IPS-18a (cell line): Measurements from ENCODE around the gene ITSN1.
"Not testable (repeated sequence)": the region's sequence is repeated elsewhere in the genome, so short reads cannot be mapped to it uniquely, and the experiment has no call there.

ENCODE experiments used
- H3K27ac ChIP-seq: one replicate; pipeline ENCODE4 v1.5.1; 2013; ENCODE audit warnings: low read length
- H3K27me3 ChIP-seq: one replicate; pipeline ENCODE4 v1.6.1; 2013; ENCODE audit warnings: mild to moderate bottlenecking, low read length; ENCODE audit not compliant: control insufficient read depth, insufficient read depth
- H3K36me3 ChIP-seq: one replicate; pipeline ENCODE4 v1.6.1; 2013; ENCODE audit warnings: low read depth, low read length; ENCODE audit not compliant: control insufficient read depth
- H3K4me1 ChIP-seq: one replicate; pipeline ENCODE4 v1.6.1; 2013; ENCODE audit warnings: low read depth, low read length; ENCODE audit not compliant: control insufficient read depth
- H3K4me3 ChIP-seq: one replicate; pipeline ENCODE4 v1.5.1; 2013; ENCODE audit warnings: low read length
- H3K9ac ChIP-seq: one replicate; pipeline ENCODE4 v1.6.1; 2013; ENCODE audit warnings: mild to moderate bottlenecking, low read length, moderate library complexity
- H3K9me3 ChIP-seq: one replicate; pipeline ENCODE4 v1.6.1; 2013; ENCODE audit warnings: low read depth, low read length; ENCODE audit not compliant: control insufficient read depth

The ITSN1 gene

DNA sequence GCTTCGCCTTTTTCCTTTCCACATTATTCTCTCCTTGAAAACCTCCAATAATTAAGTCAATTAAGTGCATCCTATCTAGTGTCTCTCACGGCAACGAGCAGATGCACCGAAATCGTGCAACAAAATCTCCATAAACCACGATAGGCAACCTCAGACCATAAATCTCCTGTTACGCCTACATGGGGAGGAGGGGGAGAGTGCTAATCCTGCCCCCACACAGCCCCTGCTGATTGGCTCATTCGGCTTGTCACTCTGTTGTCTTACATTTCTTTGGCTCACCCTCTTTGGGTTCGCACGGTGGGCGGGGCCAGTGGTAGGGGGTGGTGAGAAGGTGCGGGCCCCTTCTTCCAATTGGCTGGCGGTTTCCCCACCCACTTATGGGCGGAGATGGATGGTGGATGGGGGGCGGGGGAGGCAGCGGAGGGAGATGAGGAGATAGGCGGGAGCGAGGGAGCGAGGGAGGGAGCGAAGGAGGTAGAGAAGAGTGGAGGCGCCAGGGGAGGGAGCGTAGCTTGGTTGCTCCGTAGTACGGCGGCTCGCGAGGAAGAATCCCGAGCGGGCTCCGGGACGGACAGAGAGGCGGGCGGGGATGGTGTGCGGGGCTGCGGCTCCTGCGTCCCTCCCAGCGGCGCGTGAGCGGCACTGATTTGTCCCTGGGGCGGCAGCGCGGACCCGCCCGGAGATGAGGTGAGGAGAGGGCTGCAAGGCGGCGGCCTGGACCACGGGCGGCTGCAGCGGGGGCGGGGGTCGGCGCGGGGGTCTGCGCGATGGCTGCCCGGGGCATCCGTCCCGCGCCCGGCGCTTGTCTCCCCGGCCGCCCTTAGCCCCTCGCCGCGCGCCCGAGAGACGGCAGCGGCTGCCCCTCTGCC lies at the start of gene ITSN1:
Gene ITSN1, plus strand, starts transcription at position 475 of the 869 bp plus-strand sequence. CDS start 76,328 bp downstream, outside the sequence.
- Histone ChIP-seq H3K4me1 (peaks cover 22% of the 10 kb centered on the region), H3K27me3 (no peaks in the 10 kb centered on the region), H3K4me3 (peak within 1 kb of the TSS; percentile 80), H3K9me3 (no peaks in the 10 kb centered on the region), H3K36me3 (no peaks in the 10 kb centered on the region), H3K9ac (peak within 1 kb of the TSS; percentile 88), H3K27ac (peak within 1 kb of the TSS; percentile 92)

DNA sequence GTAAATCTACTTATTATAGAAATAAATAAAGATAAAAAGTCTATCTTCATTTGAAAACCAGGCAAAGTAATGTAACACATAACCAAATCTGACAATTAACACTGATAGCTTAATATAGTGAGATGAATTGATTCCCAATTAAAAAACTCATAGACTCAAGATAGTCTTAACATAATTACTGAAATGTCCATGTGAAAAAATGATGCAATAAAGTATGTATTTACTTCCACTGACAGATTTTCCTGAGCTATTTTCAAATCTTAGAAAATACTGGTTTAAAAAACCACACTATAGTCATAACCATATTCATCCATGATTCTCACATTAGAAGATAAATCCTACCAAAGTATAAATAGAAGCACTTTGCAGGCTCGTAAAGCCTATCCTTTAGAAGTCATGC lies 44.2 kb upstream of the ITSN1 start:
- H3K4me1 ChIP-seq: no peaks in the 10 kb centered on the region

DNA sequence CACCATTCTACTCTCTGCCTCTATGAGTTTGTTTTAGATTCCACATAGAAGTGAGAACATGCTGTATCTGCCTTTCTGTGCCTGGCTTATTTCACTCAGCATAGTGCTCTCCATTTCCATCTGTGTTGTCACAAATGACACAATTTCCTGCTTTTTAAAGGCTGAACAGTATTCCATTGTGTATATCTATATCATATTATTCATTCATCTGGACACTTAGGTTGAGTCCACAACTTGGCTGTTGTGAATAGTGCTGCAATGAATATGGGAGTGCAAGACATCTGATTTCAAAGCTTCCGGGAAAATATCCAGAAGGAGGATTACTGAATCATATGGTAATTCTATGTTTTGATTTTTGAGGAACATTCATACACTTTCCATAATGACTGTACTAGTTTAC lies 33.7 kb upstream of the ITSN1 start:
- no peak overlapping the region for H3K27ac ChIP-seq
- no peaks in the 10 kb centered on the region for H3K4me1 ChIP-seq
- no peaks in the 10 kb centered on the region for H3K9me3 ChIP-seq
- H3K27me3 ChIP-seq: no peaks in the 10 kb centered on the region
- no peak overlapping the region for H3K4me3 ChIP-seq
- H3K36me3 ChIP-seq: no peaks in the 10 kb centered on the region
- H3K9ac ChIP-seq: no peak overlapping the region

More for the DNA sequence above, 44.2 kb upstream of the ITSN1 start:
- Histone ChIP-seq H3K9ac (no peak overlapping the region), H3K9me3 (no peaks in the 10 kb centered on the region), H3K4me3 (no peak overlapping the region), H3K36me3 (peaks cover 27% of the 10 kb centered on the region), H3K27ac (no peak overlapping the region), H3K27me3 (no peaks in the 10 kb centered on the region)

DNA sequence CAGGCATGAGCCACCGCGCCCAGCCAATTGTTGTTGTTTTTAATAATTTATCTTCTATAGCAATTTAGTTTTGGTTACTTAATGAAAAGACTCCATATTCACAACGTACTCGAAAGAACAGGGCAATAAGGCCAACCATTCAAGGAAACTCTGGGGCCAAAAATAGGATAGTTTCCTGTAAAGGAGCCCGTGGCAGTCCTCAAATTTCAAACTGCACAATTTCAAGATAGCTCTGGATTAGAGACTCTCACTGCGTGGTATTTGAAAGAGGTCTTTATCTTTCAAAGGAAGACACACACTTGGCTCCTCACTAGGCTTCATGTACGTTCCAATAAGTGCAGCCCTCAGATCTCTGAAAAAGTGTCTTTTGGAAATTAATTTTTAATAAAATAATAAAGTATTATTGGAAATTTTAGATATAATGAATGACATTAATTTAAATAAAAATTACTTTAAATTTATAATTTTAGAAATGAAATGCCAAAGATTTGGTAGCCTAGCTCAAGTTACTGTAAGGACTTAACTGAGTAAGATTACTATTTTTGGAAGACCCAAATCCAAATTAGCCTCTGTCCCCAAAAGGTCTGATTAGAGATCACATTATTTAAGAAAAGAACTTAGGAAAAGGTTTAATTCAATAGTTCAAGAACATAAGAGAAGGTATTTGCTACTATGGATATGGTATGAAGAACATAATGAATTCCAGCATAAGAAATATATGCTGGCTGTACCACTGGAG lies 31.1 kb upstream of the ITSN1 start:
- H3K36me3 ChIP-seq: no peaks in the 10 kb centered on the region
- no peaks in the 10 kb centered on the region for H3K9me3 ChIP-seq
- H3K27ac ChIP-seq: no peak overlapping the region
- H3K4me1 ChIP-seq: no peaks in the 10 kb centered on the region
- no peak overlapping the region for H3K9ac ChIP-seq
- H3K4me3 ChIP-seq: no peak overlapping the region
- H3K27me3 ChIP-seq: no peaks in the 10 kb centered on the region

DNA sequence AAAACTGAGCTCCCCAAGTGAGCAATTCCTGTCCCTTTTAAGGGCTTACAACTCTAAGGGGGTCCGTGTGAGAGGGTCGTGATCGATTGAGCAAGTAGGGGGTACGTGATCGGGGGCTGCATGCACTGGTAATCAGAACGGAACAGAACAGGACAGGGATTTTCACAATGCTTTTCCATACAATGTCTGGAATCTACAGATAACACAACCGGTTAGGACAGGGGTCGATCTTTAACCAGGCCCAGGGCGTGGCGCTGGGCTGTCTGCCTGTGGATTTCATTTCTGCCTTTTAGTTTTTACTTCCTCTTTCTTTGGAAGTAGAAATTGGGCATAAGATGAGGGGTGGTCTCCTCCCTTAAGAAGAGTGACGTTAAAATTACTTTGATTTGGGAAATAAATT lies 24.7 kb upstream of the ITSN1 start:
- not testable (repeated sequence) for H3K9me3 ChIP-seq, H3K36me3 ChIP-seq, H3K9ac ChIP-seq, H3K27ac ChIP-seq, H3K4me3 ChIP-seq, H3K27me3 ChIP-seq
- H3K4me1 ChIP-seq: peaks cover 17% of the 10 kb centered on the region

DNA sequence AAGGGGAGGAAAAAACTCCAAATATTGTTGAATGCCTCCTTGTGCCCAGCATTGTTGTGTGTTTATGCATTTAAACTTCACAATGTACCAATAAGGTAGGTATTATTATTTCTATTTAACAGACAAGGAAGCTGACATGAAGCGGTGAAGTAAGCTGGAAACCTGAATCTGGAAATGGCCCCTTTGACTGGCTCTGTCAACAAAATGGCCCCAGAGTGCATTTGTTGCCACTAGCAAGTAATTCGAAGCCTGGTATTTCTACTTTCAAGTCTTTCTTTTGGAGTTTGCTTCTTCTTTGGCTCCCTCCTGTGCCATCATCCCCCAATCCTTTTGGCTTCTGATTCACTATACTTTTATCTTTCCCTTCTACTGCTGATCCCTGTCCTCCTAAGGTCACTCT lies 23.9 kb upstream of the ITSN1 start:
- no peak overlapping the region for H3K27ac ChIP-seq
- no peaks in the 10 kb centered on the region for H3K27me3 ChIP-seq
- no peaks in the 10 kb centered on the region for H3K9me3 ChIP-seq
- H3K36me3 ChIP-seq: peaks cover 2% of the 10 kb centered on the region
- H3K9ac ChIP-seq: no peak overlapping the region
- peaks cover 17% of the 10 kb centered on the region for H3K4me1 ChIP-seq
- H3K4me3 ChIP-seq: no peak overlapping the region

DNA sequence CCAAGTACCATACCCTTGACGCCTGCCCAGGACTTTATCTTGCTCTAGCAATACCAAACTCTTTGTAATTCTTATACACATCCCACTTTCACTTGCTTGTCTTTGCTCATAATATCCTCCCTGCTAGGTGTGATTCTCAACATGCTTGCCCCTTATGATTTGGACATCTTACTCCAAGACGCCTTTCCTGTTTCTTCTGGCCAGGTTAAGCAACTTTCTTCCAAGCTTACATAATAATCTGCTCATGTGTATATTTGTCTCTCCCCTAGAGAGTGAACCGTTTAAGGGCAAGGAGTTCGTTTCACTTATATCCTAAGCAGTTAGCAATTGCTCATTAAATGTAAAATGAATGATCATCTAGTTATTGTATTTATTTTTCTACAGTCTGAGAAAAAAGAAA lies 22.6 kb upstream of the ITSN1 start:
- no peaks in the 10 kb centered on the region for H3K9me3 ChIP-seq
- no peak overlapping the region for H3K4me3 ChIP-seq
- no peaks in the 10 kb centered on the region for H3K27me3 ChIP-seq
- peaks cover 17% of the 10 kb centered on the region for H3K4me1 ChIP-seq
- peaks cover 5% of the 10 kb centered on the region for H3K36me3 ChIP-seq
- H3K27ac ChIP-seq: no peak overlapping the region
- H3K9ac ChIP-seq: no peak overlapping the region

DNA sequence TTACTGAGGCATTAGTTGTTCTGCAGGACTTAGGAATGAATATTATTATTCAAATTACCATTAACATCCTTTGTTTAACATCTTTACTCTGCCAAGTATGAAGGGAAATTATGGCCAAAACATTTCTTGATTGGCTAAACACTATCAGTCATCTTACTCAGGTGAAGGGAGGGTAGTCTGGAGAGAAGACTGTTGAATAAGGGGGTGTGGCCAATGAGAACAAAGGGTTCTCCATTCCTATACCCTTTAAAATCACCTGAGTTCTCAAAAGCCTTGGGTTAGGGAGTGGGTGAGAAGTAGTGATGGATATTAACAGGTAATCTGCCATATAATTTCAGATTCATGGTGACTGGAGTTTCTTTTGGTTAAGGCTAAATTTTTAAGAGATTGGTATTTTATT lies 20.0 kb upstream of the ITSN1 start:
- no peaks in the 10 kb centered on the region for H3K27me3 ChIP-seq
- H3K4me3 ChIP-seq: no peak overlapping the region
- peaks cover 5% of the 10 kb centered on the region for H3K36me3 ChIP-seq
- H3K4me1 ChIP-seq: peaks cover 17% of the 10 kb centered on the region
- H3K27ac ChIP-seq: no peak overlapping the region
- H3K9ac ChIP-seq: no peak overlapping the region
- H3K9me3 ChIP-seq: no peaks in the 10 kb centered on the region

DNA sequence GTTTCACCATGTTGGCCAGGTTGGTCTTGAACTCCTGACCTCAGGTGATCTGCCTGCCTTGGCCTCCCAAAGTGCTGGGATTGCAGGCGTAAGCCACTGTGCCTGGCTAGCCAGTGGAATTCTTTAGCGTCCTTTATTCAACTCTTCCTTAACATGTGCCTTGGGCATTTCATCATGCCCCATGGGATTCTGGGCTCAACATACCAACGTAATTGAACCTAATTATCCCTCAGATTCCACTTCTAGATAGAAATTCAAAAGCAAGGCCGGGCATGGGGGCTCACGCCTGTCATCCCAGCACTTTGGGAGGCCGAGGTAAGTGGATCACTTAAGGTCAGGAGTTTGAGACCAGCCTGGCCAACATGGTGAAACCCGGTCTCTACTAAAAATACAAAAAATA lies 16.1 kb upstream of the ITSN1 start:
- H3K36me3 ChIP-seq, H3K27ac ChIP-seq, H3K9ac ChIP-seq, H3K27me3 ChIP-seq, H3K9me3 ChIP-seq, H3K4me3 ChIP-seq: not testable (repeated sequence)
- peaks cover 11% of the 10 kb centered on the region for H3K4me1 ChIP-seq

DNA sequence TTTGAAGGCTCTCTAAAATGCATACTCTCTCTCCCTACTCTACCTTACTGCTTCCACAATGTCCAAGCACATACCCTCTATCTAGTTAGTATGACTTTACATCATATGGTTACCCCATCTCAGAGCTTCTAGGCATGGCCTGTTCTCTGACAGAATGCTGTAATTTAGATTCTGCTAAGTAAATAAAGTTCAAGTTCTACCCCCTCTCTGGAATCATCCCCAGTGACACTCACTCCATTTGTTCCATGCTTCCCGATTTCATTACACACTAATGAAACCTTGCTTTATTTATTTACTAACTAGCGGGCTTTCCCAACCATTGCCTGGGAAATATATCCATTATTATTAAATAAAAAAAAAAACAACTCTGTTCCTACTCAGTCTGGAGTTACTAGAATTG lies 8.0 kb upstream of the ITSN1 start:
- Histone ChIP-seq H3K4me3 (no peak overlapping the region), H3K36me3 (peaks cover 6% of the 10 kb centered on the region), H3K27me3 (no peaks in the 10 kb centered on the region), H3K9me3 (no peaks in the 10 kb centered on the region), H3K4me1 (peaks cover 5% of the 10 kb centered on the region), H3K27ac (no peak overlapping the region), H3K9ac (no peak overlapping the region)

DNA sequence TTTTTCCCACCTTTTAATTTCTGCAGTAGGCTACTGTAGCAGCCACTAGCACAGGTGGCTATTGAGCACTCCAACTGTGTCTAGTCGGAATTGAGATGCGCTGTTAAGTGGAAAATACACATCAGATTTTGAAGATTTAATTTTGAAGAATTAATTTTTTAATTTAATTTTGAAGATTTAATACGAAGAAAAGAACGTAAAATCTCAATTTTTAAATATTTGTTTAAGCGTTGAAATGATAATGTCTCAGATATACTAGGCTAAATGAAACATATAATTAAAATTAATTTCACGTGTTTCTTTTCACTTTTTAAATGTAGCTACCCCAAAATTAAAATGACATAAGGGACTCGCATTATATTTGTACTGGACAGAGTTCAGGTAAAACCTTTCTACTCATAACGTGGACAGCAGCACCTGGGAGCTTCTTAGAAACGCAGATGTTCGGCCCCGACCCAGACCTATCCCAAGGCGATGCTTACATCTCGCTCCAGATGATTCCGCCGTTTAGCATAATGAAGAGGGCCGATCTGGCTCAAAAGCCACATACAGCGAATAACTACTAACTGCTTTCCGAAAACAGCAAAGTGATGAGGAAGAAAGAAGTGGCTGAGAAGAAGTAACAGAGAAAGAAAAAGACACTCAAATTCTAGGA lies 1.5 kb upstream of the ITSN1 start:
- peak overlapping the region; percentile 92 for H3K27ac ChIP-seq
- no peaks in the 10 kb centered on the region for H3K27me3 ChIP-seq
- no peaks in the 10 kb centered on the region for H3K36me3 ChIP-seq
- no peaks in the 10 kb centered on the region for H3K9me3 ChIP-seq
- H3K4me3 ChIP-seq: peak overlapping the region; percentile 80
- peaks cover 22% of the 10 kb centered on the region for H3K4me1 ChIP-seq
- peak overlapping the region; percentile 88 for H3K9ac ChIP-seq
